Erythroblast (primary cell): Measurements from ENCODE around the gene LRRC59.

Source experiments
- DNase-seq, 2 experiments: peaks; one replicate each; lab custom pipeline; 2025; lab: John Stamatoyannopoulos, UW
- GATA1 ChIP-seq: IDR thresholded peaks from 2 replicates; pipeline ENCODE4 v1.6.1; 2011; ENCODE audit warnings: low read depth, mild to moderate bottlenecking, control low read depth, low read length, moderate library complexity
- POLR2A ChIP-seq: IDR thresholded peaks from 2 replicates; pipeline ENCODE4 v1.6.1; 2011; ENCODE audit warnings: mild to moderate bottlenecking, low read length

The LRRC59 gene

GRCh38 chr17:50356418-50356817 is 40.9 kb downstream of the LRRC59 start:
- TF ChIP-seq GATA1 (no peak), POLR2A (no peak)
- DNase-seq = no peak

- TF ChIP-seq GATA1 (no peak), POLR2A (no peak)
- no peak for DNase-seq
These were observed 41.5 kb downstream of the LRRC59 start for GRCh38 chr17:50355701-50356341.

DNA sequence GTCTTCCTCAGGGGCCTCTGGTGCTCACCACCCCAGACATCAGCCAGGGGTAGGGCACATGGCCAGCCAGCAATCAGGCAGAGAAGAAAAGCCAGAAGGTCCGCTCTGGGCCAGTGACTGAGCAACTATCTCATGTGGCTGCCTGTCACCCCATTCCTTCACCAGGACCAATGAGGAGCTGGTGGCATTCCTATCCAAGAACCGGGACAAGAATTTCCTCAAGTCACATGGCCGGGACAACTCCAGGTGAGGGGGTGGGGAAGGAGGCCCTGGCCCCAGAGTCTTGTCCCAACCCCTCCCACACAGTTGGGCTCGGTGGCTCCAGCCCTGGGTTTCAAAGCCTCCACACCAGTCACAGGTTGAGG is 42.0 kb downstream of the LRRC59 start:
- DNase-seq = no peak

GRCh38 chr17:50354776-50355175 is 42.5 kb downstream of the LRRC59 start:
- TF ChIP-seq GATA1 (no peak), POLR2A (no peak)
- DNase-seq = no peak

More for the DNA sequence above, 42.0 kb downstream of the LRRC59 start:
- no peak for TF ChIP-seq GATA1
- no peak for TF ChIP-seq POLR2A

GRCh38 chr17:50354198-50354597 is 43.1 kb downstream of the LRRC59 start:
- DNase-seq = no peak
- no peak for TF ChIP-seq GATA1
- TF ChIP-seq POLR2A = no peak

DNA sequence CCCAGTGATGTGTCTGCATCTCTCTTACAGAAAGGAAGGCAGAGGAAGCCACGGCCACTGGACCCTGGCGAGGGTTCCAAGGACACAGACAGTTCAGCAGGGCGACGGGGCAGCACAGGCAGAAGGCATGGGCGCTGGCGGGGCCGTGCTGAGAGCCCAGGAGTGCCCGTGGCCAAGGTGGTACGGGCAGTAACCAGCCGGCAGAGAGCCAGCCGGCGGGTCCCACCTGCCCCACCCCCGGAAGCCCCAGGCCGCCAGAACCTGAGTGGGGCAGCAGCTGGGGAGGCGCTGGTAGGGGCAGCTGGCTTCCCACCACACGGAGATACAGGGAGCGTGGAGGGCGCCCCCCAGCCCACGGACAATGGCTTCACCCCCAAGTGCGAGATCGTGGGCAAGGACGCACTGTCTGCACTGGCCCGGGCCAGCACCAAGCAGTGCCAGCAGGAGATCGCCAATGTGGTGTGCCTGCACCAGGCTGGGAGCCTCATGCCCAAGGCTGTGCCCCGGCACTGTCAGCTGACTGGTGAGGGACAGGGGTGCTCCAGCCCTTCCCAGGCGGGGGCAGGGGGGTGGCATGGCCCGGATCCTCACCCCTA is 43.6 kb downstream of the LRRC59 start:
- TF ChIP-seq GATA1 = no peak
- TF ChIP-seq POLR2A = no peak
- DNase-seq = no peak

DNA sequence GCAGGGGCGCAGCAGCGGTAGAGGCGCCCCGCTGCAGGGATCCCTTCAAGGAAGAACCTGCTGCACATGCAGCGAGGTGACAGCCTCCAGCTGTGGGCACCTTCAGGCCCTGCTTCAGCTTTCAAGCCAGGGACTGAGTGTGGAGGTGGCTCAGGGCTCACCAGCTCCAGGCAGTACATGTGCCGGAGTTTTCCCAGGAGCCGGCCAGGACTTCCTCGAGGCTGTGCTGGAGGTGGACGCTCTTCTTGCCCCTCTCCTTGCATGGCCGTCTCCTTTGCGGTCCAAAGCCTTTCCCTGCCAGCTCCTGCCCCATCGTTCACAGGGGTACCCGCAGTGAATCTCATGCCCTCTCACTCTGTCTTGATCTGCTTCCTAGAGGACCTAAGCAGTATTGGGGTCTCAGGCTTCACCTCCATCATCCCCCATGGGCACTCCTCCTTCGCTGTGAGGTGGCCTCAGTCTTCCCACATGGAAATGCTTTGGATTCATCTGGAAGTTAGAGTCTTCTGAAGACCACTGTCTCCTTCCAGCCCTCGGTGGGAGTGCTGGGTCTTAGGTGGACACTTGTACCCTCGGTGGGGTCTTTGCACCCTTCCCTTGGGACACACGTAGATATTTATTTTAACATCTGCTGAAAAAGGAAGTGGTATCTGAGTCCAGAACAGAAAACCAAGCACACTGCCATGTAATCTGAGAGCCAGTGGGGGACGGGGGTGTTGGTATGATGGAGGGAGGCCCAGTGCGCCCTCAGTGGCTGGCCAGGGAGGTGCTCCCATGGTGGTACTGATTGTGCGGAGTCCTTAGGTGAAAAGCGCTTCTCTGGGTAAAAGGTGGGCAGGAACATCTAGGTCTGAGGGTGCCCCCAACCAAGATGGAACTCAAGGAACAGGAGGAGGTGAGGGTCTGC is 44.4 kb downstream of the LRRC59 start:
- DNase-seq = no peak
- TF ChIP-seq POLR2A = no peak
- no peak for TF ChIP-seq GATA1

DNA sequence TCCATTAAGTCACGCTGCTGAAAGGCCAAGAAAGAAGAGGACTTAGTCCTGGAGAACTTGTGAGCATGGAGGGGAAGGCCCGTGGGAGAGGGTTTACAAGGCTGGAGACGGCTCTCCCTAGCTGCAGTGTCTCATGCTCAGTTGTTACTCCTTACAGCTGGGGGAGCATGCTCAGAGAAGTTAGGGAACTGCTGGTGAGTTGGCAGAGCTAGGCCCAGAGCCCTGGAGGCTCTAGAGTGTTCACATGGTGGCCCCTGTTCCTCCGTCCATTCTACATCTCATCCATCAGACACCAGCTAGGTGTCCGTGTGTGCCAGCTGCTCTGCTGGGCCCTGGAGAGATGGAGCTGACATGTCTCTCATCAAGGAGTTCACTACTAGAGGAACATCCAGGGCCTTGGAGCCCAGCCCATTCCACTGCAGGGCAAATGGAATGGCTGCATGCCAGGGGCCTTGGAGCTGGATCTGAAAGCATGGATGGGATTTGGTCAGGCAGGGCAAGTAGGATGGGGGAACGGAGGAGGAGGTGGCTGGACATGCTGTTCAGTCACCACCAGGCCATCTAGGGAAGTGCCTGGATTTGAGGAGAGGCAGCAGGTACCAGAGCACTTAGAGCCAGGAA is 45.1 kb downstream of the LRRC59 start:
- TF ChIP-seq POLR2A = no peak
- no peak for TF ChIP-seq GATA1
- no peak for DNase-seq

- TF ChIP-seq GATA1 (no peak), POLR2A (no peak)
- DNase-seq = no peak
These were observed 46.6 kb downstream of the LRRC59 start for GRCh38 chr17:50350733-50351132.

GRCh38 chr17:50349243-50349600 is 48.1 kb downstream of the LRRC59 start:
- DNase-seq = no peak
- no peak for TF ChIP-seq GATA1
- no peak for TF ChIP-seq POLR2A

GRCh38 chr17:50348522-50349242 is 48.6 kb downstream of the LRRC59 start:
- TF ChIP-seq GATA1 (no peak), POLR2A (no peak)
- DNase-seq = no peak

DNA sequence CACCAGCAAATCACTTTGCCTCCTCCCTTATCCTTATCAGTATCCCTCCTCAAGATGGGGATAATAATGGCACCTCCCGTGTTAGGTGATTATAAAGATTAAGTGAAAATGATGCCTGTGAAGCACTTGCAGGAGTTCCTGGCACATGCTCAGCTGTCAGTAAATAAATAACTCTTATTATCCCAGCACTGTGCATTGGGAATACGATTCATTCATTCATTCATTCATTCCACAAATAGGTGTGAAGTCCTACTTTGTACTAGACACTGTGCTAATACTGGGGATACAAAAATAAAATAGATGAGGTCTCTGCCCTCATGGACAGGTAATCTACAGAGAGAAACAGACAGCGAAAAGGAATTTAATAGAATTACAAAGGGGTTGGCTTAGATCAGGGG is 49.4 kb downstream of the LRRC59 start:
- TF ChIP-seq GATA1 = no peak
- TF ChIP-seq POLR2A = no peak
- DNase-seq = no peak

GRCh38 chr17:50347117-50347893 is 50.0 kb downstream of the LRRC59 start:
- no peak for TF ChIP-seq GATA1
- no peak for TF ChIP-seq POLR2A
- no peak for DNase-seq
